A549 (cell line): Measurements from ENCODE around the gene ZSCAN2.
"Not testable (repeated sequence)": the region's sequence is repeated elsewhere in the genome, so short reads cannot be mapped to it uniquely, and the experiment has no call there.

Experiments
- FOSL2 ChIP-seq, 2 experiments: fragments of 450-650 bp in 1 of 2; fragments of >200 bp in 1 of 2; sonication (Bioruptor Twin) in 1 of 2; formaldehyde crosslinking; IDR thresholded peaks; 2 replicates each; pipeline versions ENCODE4 v1.5.0 to v1.6.1; 2016 to 2020; ENCODE audit warnings: mild to moderate bottlenecking in 1 of 2, moderate library complexity in 1 of 2
- KDM5A ChIP-seq: fragments of 200-600 bp; sonication (generic); IDR thresholded peaks from 2 replicates; pipeline ENCODE4 v1.6.1; 2016; ENCODE audit warnings: antibody characterized with exemption, mild to moderate bottlenecking
- PHF8 ChIP-seq: fragments of 200-600 bp; sonication (generic); IDR thresholded peaks from 2 replicates; pipeline ENCODE4 v1.6.1; 2016; ENCODE audit warnings: low read depth, mild to moderate bottlenecking, antibody characterized with exemption, moderate library complexity, borderline replicate concordance
- POLR2A ChIP-seq: IDR thresholded peaks from 2 replicates; pipeline ENCODE4 v1.6.1; 2012; ENCODE audit warnings: mild to moderate bottlenecking, low read length
- RARB ChIP-seq: fragments of 250-450 bp; sonication (Bioruptor Pico); IDR thresholded peaks from 2 replicates; pipeline ENCODE4 v1.8.0; 2021; ENCODE audit warnings: mild to moderate bottlenecking, moderate library complexity
- TF ChIP-seq, protein P1 (sequence below): fragments of >200 bp; sonication (Bioruptor Twin); formaldehyde crosslinking; IDR thresholded peaks from 2 replicates; pipeline ENCODE4 v1.6.1; 2016

DNA sequence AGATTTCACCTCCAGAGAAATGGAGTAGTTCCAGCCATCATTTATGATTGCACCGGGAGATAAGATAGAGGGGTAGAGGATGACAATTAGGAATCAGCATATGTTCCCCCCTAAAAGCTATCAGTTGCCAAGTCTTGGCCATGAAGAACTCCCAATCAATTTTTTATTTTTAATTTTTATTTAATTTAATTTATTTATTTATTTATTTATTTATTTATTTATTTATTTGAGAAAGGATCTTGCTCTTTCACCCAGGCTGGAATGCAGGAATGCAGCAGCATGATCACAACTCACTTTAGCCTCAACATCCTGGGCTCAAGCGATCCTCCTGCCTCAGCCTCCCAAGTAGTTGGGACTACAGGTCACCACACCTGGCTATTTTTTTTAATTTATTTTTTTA, 49.2 kb upstream of the ZSCAN2 start:
- not testable (repeated sequence) for TF ChIP-seq POLR2A; FOSL2 (IDR thresholded peaks at IDR 0.05); FOSL2 (CRISPR knock-in tag; IDR thresholded peaks at IDR 0.05); RARB (CRISPR knock-in tag); PHF8; KDM5A
- TF ChIP-seq, protein P1, sequence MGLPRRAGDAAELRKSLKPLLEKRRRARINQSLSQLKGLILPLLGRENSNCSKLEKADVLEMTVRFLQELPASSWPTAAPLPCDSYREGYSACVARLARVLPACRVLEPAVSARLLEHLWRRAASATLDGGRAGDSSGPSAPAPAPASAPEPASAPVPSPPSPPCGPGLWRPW = not testable (repeated sequence)
